Sciatic nerve (tissue), 2 donors: Measurements from ENCODE around the gene LRRC34. TPM values are rescaled to one million over a fixed set of nuclear protein-coding genes. Genes with fewer than 3 reads are reported as not detected.

Source experiments
- ATAC-seq: fragments of 200-7000 bp; cut with Tn5 transposase; one replicate; pipeline ENCODE4 v1.9.1; 2020; ENCODE audit warnings: mild to moderate bottlenecking, moderate library complexity
- DNase-seq: peaks from one replicate; pipeline ENCODE4 v3.0.0-alpha.2; 2020; ENCODE audit warnings: low spot score
- intact Hi-C: fragments of 100-400 bp; cut with DNase I; formaldehyde crosslinking; loops from one replicate; pipeline ENCODE4 v1.14.2; 2022
- total RNA-seq: library from RNA; stranded (reverse); fragmentation: NEBNext Ultra II Directional; extraction: Animal tissue kit (Norgen Biotek cat#: 25700); gene quantifications from one replicate; pipeline ENCODE4 v1.2.1, GENCODE V29; 2021
- donor health status: DM: no; HTN: no; CAD: no.
- donor health status: DM: no; HTN: no; CAD: no.

The LRRC34 gene
- total RNA-seq, 1 donor from 2014 or later: 4.7 TPM

- DNase-seq (peak; percentile 83), ATAC-seq (peak; percentile 83)
These were observed 40.3 kb downstream of the LRRC34 start for GRCh38 chr3:169772305-169772896.

DNA sequence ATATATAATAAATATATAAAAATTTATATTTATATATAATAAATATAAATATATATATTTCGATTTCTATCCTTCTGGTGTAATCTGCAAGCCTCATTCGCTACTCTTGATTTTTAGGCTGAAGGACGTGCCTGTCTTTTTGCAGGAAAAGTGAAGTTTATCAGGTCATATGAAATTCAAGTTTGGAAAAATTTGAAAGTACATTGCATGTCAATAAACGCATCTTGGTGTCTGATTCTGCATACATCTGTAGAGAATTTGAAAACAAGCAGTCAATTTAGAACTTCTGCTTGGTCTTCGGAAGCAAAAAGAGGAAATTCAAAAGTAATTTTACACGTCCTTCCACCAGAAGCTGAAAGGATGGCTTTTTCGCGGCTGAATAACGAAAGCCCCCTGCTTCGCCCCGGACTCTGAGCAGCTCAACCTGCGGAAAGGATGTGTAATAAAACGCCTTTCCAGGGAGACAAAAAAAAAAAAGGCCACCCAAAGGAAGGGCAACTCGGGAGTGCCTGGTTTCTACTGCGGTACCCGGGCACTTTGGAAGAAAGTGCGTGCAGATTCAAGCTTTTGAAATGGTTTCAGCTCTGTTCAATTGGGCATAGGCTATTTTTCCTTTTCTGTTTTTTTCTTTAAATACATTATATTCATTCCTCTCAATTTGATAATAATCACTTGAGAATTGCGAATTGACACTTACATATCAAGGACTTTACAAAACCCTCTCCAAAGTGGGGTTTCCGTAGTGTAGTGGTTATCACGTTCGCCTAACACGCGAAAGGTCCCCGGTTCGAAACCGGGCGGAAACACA, 41.0 kb downstream of the LRRC34 start:
- DNase-seq: peak; percentile 69
- intact Hi-C loops: no loop called here
- ATAC-seq: peak; percentile 68

More at GRCh38 chr3:169772305-169772896, 40.3 kb downstream of the LRRC34 start:
- intact Hi-C loops: no loop called here

DNA sequence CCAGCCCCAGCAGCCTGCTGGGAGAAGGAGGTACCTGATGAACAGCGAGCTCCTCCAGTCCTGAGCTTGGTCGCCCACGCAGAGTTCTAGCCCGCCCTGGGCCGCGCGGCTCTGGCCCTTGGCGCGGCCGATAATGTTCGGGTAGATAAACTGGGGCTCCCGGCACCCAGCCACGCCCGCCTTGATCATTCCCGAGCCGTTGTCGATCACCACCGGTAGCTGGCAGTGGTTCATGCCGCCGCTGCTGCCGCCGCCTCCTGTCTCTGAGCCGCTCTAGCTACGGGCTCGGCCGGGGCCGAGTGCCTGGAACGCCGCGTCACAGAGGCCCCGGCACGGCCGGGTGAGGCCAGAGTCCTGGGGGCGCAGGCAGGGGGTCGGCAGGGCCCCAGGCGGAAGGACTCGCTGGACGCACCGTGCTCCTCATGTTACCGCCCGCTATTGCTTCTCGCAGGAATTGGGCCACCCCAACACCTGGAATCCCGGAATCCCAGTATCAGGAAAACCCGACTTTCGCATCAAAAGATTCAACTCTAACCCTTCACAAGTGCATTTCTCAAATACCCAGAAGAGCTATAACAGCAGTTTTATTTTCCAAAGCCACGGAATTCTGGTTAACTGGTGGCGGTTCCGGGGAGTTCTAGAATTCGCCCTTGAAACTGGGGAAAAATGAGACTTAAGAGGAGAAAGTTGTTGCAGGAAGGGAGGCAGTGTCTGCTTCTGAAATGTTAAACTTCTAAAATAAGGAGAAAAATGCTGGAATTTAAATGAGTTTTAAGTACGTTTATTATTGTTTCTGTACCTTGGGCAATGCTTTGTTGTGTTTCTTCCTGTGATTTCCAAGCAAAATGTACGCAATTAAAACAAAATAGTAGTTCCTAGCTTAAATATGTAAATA, 43.2 kb downstream of the LRRC34 start, which contains the start of gene ACTRT3:
ACTRT3 (minus strand) TSS at position 275 of the 895 bp plus-strand sequence; CDS start at position 234, 41 bp downstream.
- intact Hi-C loops: no loop called here
- ATAC-seq (peak; percentile 5), DNase-seq (peak; percentile 80)

GRCh38 chr3:169764882-169765612, 47.7 kb downstream of the LRRC34 start, which contains the start of gene TERC:
TSS of gene TERC (minus strand) at chr3:169765060.
- intact Hi-C loops: no loop called here
- ATAC-seq: peak; percentile 98
- DNase-seq: peak; percentile 96

GRCh38 chr3:169764312-169764881, 48.3 kb downstream of the LRRC34 start:
- intact Hi-C loops: no loop called here
- DNase-seq: peak; percentile 82
- peak; percentile 71 for ATAC-seq

DNA sequence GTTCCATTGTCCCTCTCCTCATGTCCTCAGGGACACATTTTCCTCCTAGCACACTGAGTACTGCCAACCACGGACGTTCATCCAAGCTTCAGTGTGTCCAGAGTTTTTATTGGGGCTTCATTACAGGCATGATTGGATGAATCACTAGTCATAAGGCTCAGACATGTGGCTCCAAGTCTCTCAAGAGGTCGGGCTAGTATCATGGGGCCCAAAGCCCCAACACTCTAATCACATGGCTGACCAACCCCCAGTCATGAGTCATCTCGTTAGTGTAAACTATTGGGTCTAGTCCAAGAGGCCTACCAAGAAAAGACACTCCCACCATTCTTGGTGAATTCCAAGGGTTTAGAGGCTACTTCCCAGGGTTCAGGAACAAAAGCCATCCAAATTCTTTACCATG, 52.2 kb downstream of the LRRC34 start:
- intact Hi-C loops: no loop called here
- no peak for DNase-seq
- no peak for ATAC-seq

DNA sequence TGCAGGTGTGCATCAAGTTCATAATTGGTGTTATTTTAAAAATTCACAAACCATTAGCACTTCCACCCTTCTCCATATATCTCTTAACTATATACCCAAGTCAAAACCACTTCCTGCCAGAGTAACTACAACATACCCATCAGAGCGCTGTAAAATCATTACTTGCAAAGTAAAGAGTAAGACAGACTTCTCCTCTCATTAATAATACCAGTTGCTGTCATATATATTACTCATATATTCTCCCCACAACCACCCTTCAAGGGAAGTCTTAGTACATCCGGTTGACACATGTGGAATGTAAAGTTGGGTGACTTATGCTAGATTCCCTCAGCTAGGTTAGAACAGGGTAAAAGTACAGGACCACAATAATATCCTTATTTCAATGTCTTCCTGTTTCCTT, 53.4 kb downstream of the LRRC34 start:
- intact Hi-C loops: no loop called here
- no peak for DNase-seq
- no peak for ATAC-seq

GRCh38 chr3:169758359-169758994, 54.2 kb downstream of the LRRC34 start:
- intact Hi-C loops: no loop called here

DNA sequence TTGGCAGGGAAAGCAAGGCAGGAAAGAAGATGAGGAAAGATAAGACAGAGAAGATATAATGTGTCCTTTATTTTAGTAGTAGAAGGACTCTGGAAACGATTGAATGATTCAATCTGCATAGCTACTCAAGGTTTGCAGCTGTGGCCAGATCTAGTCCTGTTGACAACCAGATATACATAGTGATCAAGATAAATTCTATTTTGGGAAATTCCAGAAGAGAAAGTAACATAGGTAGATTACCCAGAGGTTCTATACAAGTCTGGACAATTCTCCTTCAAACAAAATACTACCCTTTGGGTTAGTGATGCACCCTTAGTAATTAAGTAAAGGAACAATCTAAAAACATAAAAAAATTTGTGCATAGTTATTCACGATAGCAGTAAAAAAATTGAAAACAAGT, 57.2 kb downstream of the LRRC34 start:
- intact Hi-C loops: no loop called here

More at GRCh38 chr3:169758359-169758994, 54.2 kb downstream of the LRRC34 start:
- DNase-seq (no peak), ATAC-seq (no peak)

GRCh38 chr3:169754711-169755110, 58.0 kb downstream of the LRRC34 start:
- no peak for DNase-seq
- intact Hi-C loops: no loop called here
- no peak for ATAC-seq

More for the DNA sequence above, 57.2 kb downstream of the LRRC34 start:
- DNase-seq: no peak
- no peak for ATAC-seq

GRCh38 chr3:169751875-169752274, 60.8 kb downstream of the LRRC34 start:
- DNase-seq (no peak), ATAC-seq (no peak)
- intact Hi-C loops: no loop called here

DNA sequence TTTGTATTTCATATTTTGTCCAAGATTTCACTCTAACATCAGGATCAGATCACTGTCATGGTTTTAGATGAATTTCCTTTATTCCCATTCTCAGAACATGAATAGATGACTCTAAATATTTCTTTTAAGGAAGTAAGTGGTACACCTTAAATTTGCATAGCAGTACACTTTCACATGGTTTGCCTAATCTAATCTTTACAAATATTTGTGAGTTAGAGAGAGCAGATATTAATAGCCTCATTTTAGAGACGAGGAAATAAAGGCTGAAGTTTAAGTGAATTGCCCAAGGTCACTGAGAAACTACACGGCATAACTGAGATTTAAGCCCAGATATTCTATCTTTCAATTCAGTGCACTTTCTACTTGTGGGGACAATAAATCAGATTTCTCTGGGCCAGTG, 62.0 kb downstream of the LRRC34 start:
- ATAC-seq (no peak), DNase-seq (no peak)
- intact Hi-C loops: no loop called here

DNA sequence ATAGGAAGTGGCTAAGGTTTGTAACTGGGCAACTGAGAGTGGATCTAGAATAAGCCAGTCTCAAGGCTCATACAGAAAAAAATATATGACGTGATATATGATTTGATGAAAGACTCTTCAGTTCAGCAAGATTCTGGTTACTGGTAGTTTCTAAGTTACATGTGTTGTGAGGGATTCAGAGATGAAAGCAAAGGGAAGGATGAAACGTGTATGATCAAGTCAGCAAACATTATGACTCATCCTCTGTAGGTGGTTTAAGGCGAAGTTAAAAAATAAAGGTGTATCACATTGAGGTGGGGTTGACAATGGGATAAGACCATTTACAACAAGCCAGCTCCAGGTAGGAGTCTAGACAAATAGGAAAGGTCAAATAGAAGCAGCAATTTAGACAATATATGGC, 64.0 kb downstream of the LRRC34 start:
- ATAC-seq: no peak
- no peak for DNase-seq
- intact Hi-C loops: no loop called here

- intact Hi-C loops: no loop called here
- DNase-seq (no peak), ATAC-seq (no peak)
These were observed 65.8 kb downstream of the LRRC34 start for GRCh38 chr3:169746924-169747323.

DNA sequence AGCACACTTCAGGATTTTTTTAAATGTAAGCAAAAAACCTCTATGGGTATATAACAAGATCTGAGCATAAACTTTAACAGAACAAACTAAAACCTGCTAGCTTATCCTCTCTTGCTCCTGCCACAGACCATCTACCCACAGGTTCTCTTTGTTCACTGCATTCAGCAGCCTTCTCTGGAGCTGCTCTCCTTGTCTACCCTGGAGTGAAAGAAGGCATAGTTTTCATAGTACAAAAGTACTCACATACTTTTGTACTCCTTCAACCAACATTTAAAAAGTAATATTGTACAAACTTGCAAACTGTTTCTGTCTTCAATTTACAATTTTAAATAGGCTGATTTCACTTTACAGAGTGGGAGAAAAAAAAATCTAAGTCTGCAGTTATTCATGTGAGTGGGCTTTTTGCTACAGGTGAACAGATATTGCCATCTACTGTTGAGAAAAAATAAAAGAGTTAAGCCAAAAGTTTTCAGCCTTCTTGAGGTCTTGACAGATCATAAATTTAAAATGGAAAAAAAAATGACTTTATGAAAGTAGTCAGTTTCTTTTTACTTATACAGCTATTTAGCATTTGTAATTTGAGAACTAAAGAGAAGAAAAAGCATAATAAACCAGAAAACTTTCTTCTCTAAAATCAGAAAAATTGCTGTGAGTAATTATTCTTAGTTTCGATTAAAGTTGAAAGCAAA, 68.2 kb downstream of the LRRC34 start:
- ATAC-seq: no peak
- intact Hi-C loops: no loop called here
- DNase-seq: no peak
